ENCODE data around the gene CA12. TPM values are rescaled to one million over a fixed set of nuclear protein-coding genes. Genes with fewer than 3 reads are reported as not detected.
"Not testable (repeated sequence)": the region's sequence is repeated elsewhere in the genome, so short reads cannot be mapped to it uniquely, and the experiment has no call there.

CA12 gene
- total RNA-seq, 2 experiments from 2014 or later, result 0.12 TPM; not detected in 1

DNA sequence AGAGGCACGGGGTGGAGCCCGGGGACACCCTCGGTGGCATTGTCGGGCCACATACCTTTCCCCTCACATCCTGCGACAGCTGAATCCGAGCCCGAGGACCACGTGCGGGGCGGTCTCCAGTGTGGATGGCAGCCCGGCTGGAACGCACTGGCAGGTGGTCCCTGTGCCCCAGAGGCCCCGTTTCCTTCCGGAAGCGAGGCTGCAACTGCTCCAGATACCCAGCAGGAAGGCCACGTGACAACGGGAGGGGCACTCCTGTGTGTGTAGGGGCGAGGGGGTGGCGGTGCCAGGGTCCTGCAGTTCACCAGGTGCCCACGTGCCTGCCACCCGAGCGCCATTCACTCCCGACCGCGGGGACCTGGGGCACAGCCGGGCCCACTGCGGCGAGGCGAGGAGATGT is 60.2 kb downstream of the CA12 start:
- H3K27me3 Mint-ChIP-seq (ENCODE audit: low read depth), result no peaks in the 10 kb centered on the region
- no peak overlapping the region for H3K4me3 Mint-ChIP-seq
- peaks cover 7% of the 10 kb centered on the region for H3K4me1 Mint-ChIP-seq (ENCODE audit: low read depth)
- intact Hi-C loops (cut with micrococcal nuclease), result no loop called here
- H3K27ac Mint-ChIP-seq, result no peak overlapping the region
- CTCF ChIA-PET, result no interaction called here
- no peak for DNase-seq
- no peaks in the 10 kb centered on the region for H3K9me3 Mint-ChIP-seq
- no peaks in the 10 kb centered on the region for H3K36me3 Mint-ChIP-seq (ENCODE audit: low read depth)

GRCh38 chr15:63320981-63321380 is 60.7 kb downstream of the CA12 start:
- H3K4me3 Mint-ChIP-seq; H3K9me3 Mint-ChIP-seq; H3K4me1 Mint-ChIP-seq (ENCODE audit: low read depth); H3K36me3 Mint-ChIP-seq (ENCODE audit: low read depth); H3K27me3 Mint-ChIP-seq (ENCODE audit: low read depth); H3K27ac Mint-ChIP-seq; CTCF ChIA-PET; intact Hi-C loops (cut with micrococcal nuclease); DNase-seq: not testable (repeated sequence)

GRCh38 chr15:63320446-63320845 is 61.2 kb downstream of the CA12 start:
- H3K9me3 Mint-ChIP-seq; H3K27me3 Mint-ChIP-seq (ENCODE audit: low read depth); intact Hi-C loops (cut with micrococcal nuclease); H3K4me3 Mint-ChIP-seq; CTCF ChIA-PET; H3K4me1 Mint-ChIP-seq (ENCODE audit: low read depth); H3K27ac Mint-ChIP-seq; DNase-seq; H3K36me3 Mint-ChIP-seq (ENCODE audit: low read depth): not testable (repeated sequence)

GRCh38 chr15:63319065-63319464 is 62.6 kb downstream of the CA12 start:
- no peaks in the 10 kb centered on the region for H3K9me3 Mint-ChIP-seq
- CTCF ChIA-PET, result interaction anchor here (0.6 kb wide), 1 partner anchor 47 kb away, joined by 3 read pairs; no protein-coding TSS in a partner anchor
- no peak overlapping the region for H3K27ac Mint-ChIP-seq
- no peak overlapping the region for H3K4me3 Mint-ChIP-seq
- H3K36me3 Mint-ChIP-seq (ENCODE audit: low read depth), result no peaks in the 10 kb centered on the region
- H3K4me1 Mint-ChIP-seq (ENCODE audit: low read depth), result peaks cover 2% of the 10 kb centered on the region
- no peak for DNase-seq
- intact Hi-C loops (cut with micrococcal nuclease), result no loop called here
- no peaks in the 10 kb centered on the region for H3K27me3 Mint-ChIP-seq (ENCODE audit: low read depth)

DNA sequence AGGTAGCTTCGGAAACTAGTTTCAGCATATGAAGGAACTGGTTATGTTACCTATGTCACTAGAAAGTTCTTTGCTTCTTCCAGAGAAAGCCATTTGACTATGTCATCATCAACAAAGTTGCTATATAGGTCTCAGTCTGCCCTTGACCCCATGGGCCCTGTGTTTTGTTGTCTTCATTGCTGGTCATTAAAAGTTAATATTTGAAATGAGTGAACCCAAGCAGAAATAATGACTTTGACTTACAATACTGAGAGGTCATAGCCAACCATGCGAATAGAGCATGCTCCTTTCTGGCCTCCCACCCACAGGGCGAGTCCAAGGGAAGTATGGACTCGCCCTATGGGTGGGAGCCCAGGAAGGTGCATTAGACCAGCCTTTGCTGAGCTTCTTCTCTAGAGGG is 63.3 kb downstream of the CA12 start:
- Mint-ChIP-seq H3K9me3 (no peaks in the 10 kb centered on the region), H3K27me3 (ENCODE audit: low read depth) (no peaks in the 10 kb centered on the region), H3K36me3 (ENCODE audit: low read depth) (no peaks in the 10 kb centered on the region), H3K27ac (no peak overlapping the region), H3K4me1 (ENCODE audit: low read depth) (no peaks in the 10 kb centered on the region), H3K4me3 (no peak overlapping the region)
- CTCF ChIA-PET, result interaction anchor here (0.7 kb wide), 1 partner anchor 340 kb away, joined by 3 read pairs; no protein-coding TSS in a partner anchor
- no peak for DNase-seq
- intact Hi-C loops (cut with micrococcal nuclease), result no loop called here

GRCh38 chr15:63314409-63314808 is 67.2 kb downstream of the CA12 start:
- intact Hi-C loops (cut with micrococcal nuclease), result no loop called here
- CTCF ChIA-PET, result no interaction called here
- Mint-ChIP-seq H3K36me3 (ENCODE audit: low read depth) (no peaks in the 10 kb centered on the region), H3K27me3 (ENCODE audit: low read depth) (no peaks in the 10 kb centered on the region), H3K9me3 (no peaks in the 10 kb centered on the region), H3K4me3 (no peak overlapping the region), H3K27ac (no peak overlapping the region), H3K4me1 (ENCODE audit: low read depth) (no peaks in the 10 kb centered on the region)
- DNase-seq, result no peak

- intact Hi-C loops (cut with micrococcal nuclease), result no loop called here
- Mint-ChIP-seq H3K27ac (no peak overlapping the region), H3K4me1 (ENCODE audit: low read depth) (no peaks in the 10 kb centered on the region), H3K27me3 (ENCODE audit: low read depth) (no peaks in the 10 kb centered on the region), H3K36me3 (ENCODE audit: low read depth) (no peaks in the 10 kb centered on the region), H3K9me3 (no peaks in the 10 kb centered on the region), H3K4me3 (no peak overlapping the region)
- DNase-seq, result no peak
- CTCF ChIA-PET, result no interaction called here
These were observed 67.8 kb downstream of the CA12 start for GRCh38 chr15:63313825-63314224.

- Mint-ChIP-seq H3K4me3 (no peak overlapping the region), H3K9me3 (no peaks in the 10 kb centered on the region), H3K27me3 (ENCODE audit: low read depth) (no peaks in the 10 kb centered on the region), H3K36me3 (ENCODE audit: low read depth) (no peaks in the 10 kb centered on the region), H3K27ac (no peak overlapping the region), H3K4me1 (ENCODE audit: low read depth) (no peaks in the 10 kb centered on the region)
- DNase-seq, result no peak
- CTCF ChIA-PET, result interaction anchor here (0.5 to 1.0 kb wide), 2 partner anchors 22 to 155 kb away, joined by 3 read pairs; partner anchors contain the start of gene RPS27L
- intact Hi-C loops (cut with micrococcal nuclease), result no loop called here
These were observed 69.4 kb downstream of the CA12 start for GRCh38 chr15:63312286-63312685.

- intact Hi-C loops (cut with micrococcal nuclease), result no loop called here
- CTCF ChIA-PET, result no interaction called here
- no peaks in the 10 kb centered on the region for H3K9me3 Mint-ChIP-seq
- DNase-seq, result no peak
- H3K4me3 Mint-ChIP-seq, result no peak overlapping the region
- H3K4me1 Mint-ChIP-seq (ENCODE audit: low read depth), result no peaks in the 10 kb centered on the region
- no peak overlapping the region for H3K27ac Mint-ChIP-seq
- H3K36me3 Mint-ChIP-seq (ENCODE audit: low read depth), result peaks cover 5% of the 10 kb centered on the region
- H3K27me3 Mint-ChIP-seq (ENCODE audit: low read depth), result no peaks in the 10 kb centered on the region
These were observed 71.0 kb downstream of the CA12 start for GRCh38 chr15:63310646-63311045.

- intact Hi-C loops (cut with micrococcal nuclease), result no loop called here
- CTCF ChIA-PET, result interaction anchor here (0.6 kb wide), 1 partner anchor 115 kb away, joined by 6 read pairs; no protein-coding TSS in a partner anchor
These were observed 72.7 kb downstream of the CA12 start for GRCh38 chr15:63308947-63309346.

DNA sequence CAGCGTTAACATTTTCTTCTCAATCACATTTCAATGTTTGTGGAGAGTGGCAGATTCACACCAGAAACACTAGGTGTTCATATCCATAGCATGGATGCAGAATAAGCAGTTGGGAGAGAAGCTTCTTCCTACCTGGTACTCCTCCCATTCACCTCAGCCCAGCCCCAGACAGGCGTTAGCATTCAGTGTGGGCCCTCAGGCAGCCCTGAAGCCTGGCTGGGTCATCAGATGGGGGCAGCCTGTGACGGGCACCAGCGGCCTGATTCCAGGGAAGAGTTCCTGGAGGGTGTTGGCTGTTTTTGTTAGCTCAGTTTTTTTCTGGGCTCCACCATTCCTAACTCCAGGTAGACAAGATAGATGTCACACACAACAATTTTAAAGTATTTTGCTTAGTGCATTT is 73.2 kb downstream of the CA12 start:
- CTCF ChIA-PET, result interaction anchor here (0.6 kb wide), 1 partner anchor 115 kb away, joined by 6 read pairs; no protein-coding TSS in a partner anchor
- Mint-ChIP-seq H3K4me1 (ENCODE audit: low read depth) (no peaks in the 10 kb centered on the region), H3K4me3 (no peak overlapping the region), H3K9me3 (no peaks in the 10 kb centered on the region), H3K36me3 (ENCODE audit: low read depth) (peaks cover 5% of the 10 kb centered on the region), H3K27me3 (ENCODE audit: low read depth) (no peaks in the 10 kb centered on the region), H3K27ac (no peak overlapping the region)
- no peak for DNase-seq
- intact Hi-C loops (cut with micrococcal nuclease), result no loop called here

More at GRCh38 chr15:63308947-63309346, 72.7 kb downstream of the CA12 start:
- Mint-ChIP-seq H3K4me1 (ENCODE audit: low read depth) (no peaks in the 10 kb centered on the region), H3K4me3 (no peak overlapping the region), H3K27ac (no peak overlapping the region), H3K36me3 (ENCODE audit: low read depth) (peaks cover 5% of the 10 kb centered on the region), H3K27me3 (ENCODE audit: low read depth) (no peaks in the 10 kb centered on the region), H3K9me3 (no peaks in the 10 kb centered on the region)
- DNase-seq, result no peak

- no peaks in the 10 kb centered on the region for H3K9me3 Mint-ChIP-seq
- no peaks in the 10 kb centered on the region for H3K4me1 Mint-ChIP-seq (ENCODE audit: low read depth)
- no peak for DNase-seq
- H3K27me3 Mint-ChIP-seq (ENCODE audit: low read depth), result no peaks in the 10 kb centered on the region
- H3K36me3 Mint-ChIP-seq (ENCODE audit: low read depth), result peaks cover 5% of the 10 kb centered on the region
- H3K4me3 Mint-ChIP-seq, result no peak overlapping the region
- H3K27ac Mint-ChIP-seq, result no peak overlapping the region
- intact Hi-C loops (cut with micrococcal nuclease), result no loop called here
- CTCF ChIA-PET, result no interaction called here
These were observed 75.1 kb downstream of the CA12 start for GRCh38 chr15:63306492-63307073.

DNA sequence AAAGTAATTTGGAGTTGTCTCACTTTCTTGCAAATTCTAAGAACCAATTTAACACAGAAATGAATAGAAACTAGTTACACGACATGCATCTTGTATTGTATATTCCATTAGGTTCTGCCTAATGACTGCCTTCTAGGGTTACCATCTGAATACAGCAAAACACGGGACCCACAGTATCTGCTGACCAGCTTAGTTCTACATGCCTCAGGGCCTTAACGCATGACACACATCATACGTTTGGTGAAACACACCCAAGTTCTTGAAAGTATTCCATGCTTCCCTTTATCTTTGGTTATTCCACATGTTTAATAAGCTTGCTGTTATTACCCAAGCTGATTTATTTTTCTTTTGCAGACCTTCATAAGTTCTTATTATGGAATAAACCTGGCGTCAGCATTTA is 76.4 kb downstream of the CA12 start:
- no peaks in the 10 kb centered on the region for H3K9me3 Mint-ChIP-seq
- no peak overlapping the region for H3K4me3 Mint-ChIP-seq
- H3K4me1 Mint-ChIP-seq (ENCODE audit: low read depth), result no peaks in the 10 kb centered on the region
- CTCF ChIA-PET, result no interaction called here
- H3K36me3 Mint-ChIP-seq (ENCODE audit: low read depth), result peaks cover 5% of the 10 kb centered on the region
- H3K27me3 Mint-ChIP-seq (ENCODE audit: low read depth), result no peaks in the 10 kb centered on the region
- H3K27ac Mint-ChIP-seq, result no peak overlapping the region
- DNase-seq, result no peak
- intact Hi-C loops (cut with micrococcal nuclease), result no loop called here
